ELF-1 (cell line): Measurements from ENCODE around the gene RNU1-4.
"Not testable (repeated sequence)": the region's sequence is repeated elsewhere in the genome, so short reads cannot be mapped to it uniquely, and the experiment has no call there.

Source experiments
- DNase-seq: peaks from one replicate; pipeline ENCODE4 v3.0.0-alpha.2; 2016; ENCODE audit warnings: low read depth, low spot score

RNU1-4 gene

GRCh38 chr1:16708704-16709103 is 31.6 kb upstream of the RNU1-4 start:
- not testable (repeated sequence) for DNase-seq

GRCh38 chr1:16709659-16710087 is 30.6 kb upstream of the RNU1-4 start:
- peak; percentile 72 for DNase-seq

- not testable (repeated sequence) for DNase-seq
Observed at GRCh38 chr1:16710618-16711017, 29.7 kb upstream of the RNU1-4 start.

- DNase-seq: not testable (repeated sequence)
Observed at GRCh38 chr1:16712131-16712530, 28.2 kb upstream of the RNU1-4 start.

- not testable (repeated sequence) for DNase-seq
Observed at GRCh38 chr1:16712582-16712981, 27.7 kb upstream of the RNU1-4 start.

GRCh38 chr1:16712984-16713383 is 27.3 kb upstream of the RNU1-4 start:
- DNase-seq: not testable (repeated sequence)

- DNase-seq: not testable (repeated sequence)
Observed at GRCh38 chr1:16713480-16713879, 26.8 kb upstream of the RNU1-4 start.

GRCh38 chr1:16716691-16717335 is 23.5 kb upstream of the RNU1-4 start:
- DNase-seq: peak; percentile 89

- DNase-seq: peak; percentile 41
Observed at GRCh38 chr1:16717336-16718098, 22.8 kb upstream of the RNU1-4 start.

GRCh38 chr1:16718099-16718907 is 22.0 kb upstream of the RNU1-4 start:
- peak; percentile 10 for DNase-seq

GRCh38 chr1:16718908-16719533 is 21.3 kb upstream of the RNU1-4 start:
- DNase-seq: peak; percentile 2

GRCh38 chr1:16719571-16720350 is 20.6 kb upstream of the RNU1-4 start:
- DNase-seq: peak; percentile 4

- peak; percentile 15 for DNase-seq
Observed at GRCh38 chr1:16720351-16721223, 19.7 kb upstream of the RNU1-4 start.

- DNase-seq: peak; percentile 1
Observed at GRCh38 chr1:16721871-16722641, 18.3 kb upstream of the RNU1-4 start.

GRCh38 chr1:16724718-16725438 is 15.4 kb upstream of the RNU1-4 start:
- peak; percentile 27 for DNase-seq

GRCh38 chr1:16725439-16726245 is 14.7 kb upstream of the RNU1-4 start:
- peak; percentile 16 for DNase-seq
